ENCODE measurements around the gene CHCHD6.

DNA sequence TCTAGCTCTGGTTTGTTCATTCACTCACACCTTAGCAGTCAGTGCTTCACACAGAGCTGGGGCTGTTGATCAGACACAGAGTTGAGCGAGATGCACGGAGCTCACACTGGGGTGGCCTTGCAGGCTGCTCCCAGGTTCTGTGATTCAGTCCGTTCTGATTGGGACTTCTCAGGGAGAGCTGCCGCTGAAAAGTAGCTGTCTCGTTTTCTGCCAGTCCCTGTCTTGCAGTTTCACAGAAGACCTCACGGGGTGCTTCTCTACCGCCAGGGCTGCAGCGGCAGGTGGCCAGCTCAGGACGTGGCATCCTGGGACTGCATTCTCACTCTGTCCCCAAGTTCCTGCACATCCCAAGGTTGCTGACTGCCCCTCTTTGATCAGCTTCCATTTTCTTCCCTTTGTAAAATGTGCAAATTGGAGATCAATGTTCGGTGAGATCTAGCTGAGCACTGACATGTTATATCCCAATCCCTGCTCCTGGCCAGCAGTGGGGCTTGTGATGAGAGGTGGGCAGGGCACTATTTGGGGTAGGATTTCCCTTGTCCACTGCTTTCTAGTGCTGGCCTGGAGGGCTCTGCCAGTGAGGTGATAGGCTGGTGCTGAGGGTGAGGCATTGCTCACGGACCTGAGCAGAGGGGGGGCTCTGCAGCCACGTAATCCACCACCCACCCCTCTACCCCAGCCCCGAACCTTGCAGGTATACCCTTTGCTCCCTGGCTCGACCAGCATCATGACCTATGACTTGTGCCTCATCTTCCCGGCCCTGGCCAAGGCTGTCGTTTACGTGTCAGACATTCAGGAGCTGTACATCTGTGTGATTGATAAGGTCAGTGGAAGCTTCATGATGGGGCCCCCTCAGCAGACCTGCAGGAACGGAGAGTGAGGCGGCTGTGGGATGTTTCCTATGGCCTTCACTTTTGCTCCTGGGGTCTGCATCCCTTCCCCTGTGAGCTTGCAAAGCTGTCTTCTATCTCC lies 43.8 kb upstream of the CHCHD6 start:
- TF ChIP-seq FOXA1 (IDR thresholded peaks at IDR 0.05) (no peak), FOXM1 (IDR thresholded peaks at IDR 0.05; ENCODE audit: borderline replicate concordance) (no peak), SP1 (IDR thresholded peaks at IDR 0.05) (no peak), NFRKB (IDR thresholded peaks at IDR 0.05) (no peak), SUZ12 (IDR thresholded peaks at IDR 0.05) (no peak), LEF1 (IDR thresholded peaks at IDR 0.05; ENCODE audit: borderline replicate concordance) (no peak), HDGF (IDR thresholded peaks at IDR 0.05; ENCODE audit: borderline replicate concordance) (no peak), BHLHE40 (IDR thresholded peaks at IDR 0.05; ENCODE audit: borderline replicate concordance) (no peak), ELF4 (IDR thresholded peaks at IDR 0.05) (no peak), L3MBTL2 (conservative IDR thresholded peaks at IDR 0.05) (no peak), ARNT (IDR thresholded peaks at IDR 0.05) (no peak), CTBP1 (IDR thresholded peaks at IDR 0.05; ENCODE audit: borderline replicate concordance) (no peak)

All from HEK293T (cell line).